HCT116 (cell line): ENCODE data around the gene CYBB. TPM values are rescaled to one million over a fixed set of nuclear protein-coding genes. Genes with fewer than 3 reads are reported as not detected.

Experiments used
- ATAC-seq: fragments of 200-7000 bp; cut with Tn5 transposase; 2 replicates; pipeline ENCODE4 v1.9.1; 2020; ENCODE audit warnings: mild to moderate bottlenecking, moderate library complexity
- BruUV-seq: library from RNA; stranded (reverse); fragments of 400-500 nt; replicated peaks from 2 replicates; lab custom pipeline; 2021; lab: Mats Ljungman, UMichigan
- CTCF ChIA-PET: fragments of 300-600 bp; sonication (Branson Sonifier 250); formaldehyde crosslinking; loops from one replicate; lab custom pipeline; 2021; ENCODE audit warnings: antibody characterized with exemption; lab: Charles Lee
- POLR2A ChIA-PET: fragments of 300-600, 350-600 bp; sonication (Branson Sonifier 250); formaldehyde crosslinking; loops from one replicate; lab custom pipeline; 2021; ENCODE audit warnings: antibody characterized with exemption; lab: Charles Lee
- RAD21 ChIA-PET, 2 experiments: fragments of 300-600 bp; sonication (Branson Sonifier 250); formaldehyde crosslinking; loops; one replicate each; lab custom pipeline; 2023; ENCODE audit warnings: low total read pairs in 2 of 2; ENCODE audit not compliant: uncharacterized antibody in 2 of 2, unreplicated experiment in 2 of 2, low non-redundant PET in 1 of 2; lab: Charles Lee
- DNase-seq: peaks from one replicate; pipeline ENCODE4 v3.0.0-alpha.2; 2010; ENCODE audit warnings: low read depth, low spot score
- H2AFZ ChIP-seq: fragments of 200-600 bp; shearing (Covaris generic), sonication (generic); 2 replicates; pipeline ENCODE4 v1.6.1; 2017; ENCODE audit warnings: low read depth, mixed run types, mixed read lengths, antibody characterized with exemption, low read length; ENCODE audit not compliant: poor library complexity, severe bottlenecking
- H3K27ac ChIP-seq: 2 replicates; pipeline ENCODE4 v1.5.1; 2012; ENCODE audit warnings: low read depth, low read length
- H3K27me3 ChIP-seq: fragments of 200-600 bp; sonication (generic); 2 replicates; pipeline ENCODE4 v1.6.1; 2016; ENCODE audit warnings: mixed run types, low read length, mixed read lengths; ENCODE audit not compliant: insufficient read depth
- H3K36me3 ChIP-seq, 2 experiments: fragments of 200-500 bp in 1 of 2; fragments of 200-600 bp in 1 of 2; sonication (Bioruptor generic) in 1 of 2; sonication (generic) in 1 of 2; 2 replicates each; pipeline versions ENCODE4 v1.5.1 to v1.6.1; 2014 to 2016; ENCODE audit warnings: low read length in 2 of 2, inconsistent platforms in 1 of 2, mixed read lengths in 1 of 2, mixed run types in 1 of 2; ENCODE audit not compliant: insufficient read depth in 2 of 2, control insufficient read depth in 1 of 2
- H3K4me1 ChIP-seq, 2 experiments: fragments of 200-600 bp in 1 of 2; sonication (generic) in 1 of 2; 2 replicates each; pipeline versions ENCODE4 v1.5.1 to v1.6.1; 2012 to 2017; ENCODE audit warnings: low read length in 2 of 2, inconsistent platforms in 1 of 2, mild to moderate bottlenecking in 1 of 2, mixed read lengths in 1 of 2, mixed run types in 1 of 2, moderate library complexity in 1 of 2; ENCODE audit not compliant: insufficient read depth in 2 of 2, control insufficient read depth in 1 of 2
- H3K4me2 ChIP-seq: fragments of 200-600 bp; sonication (generic); 2 replicates; pipeline ENCODE4 v1.6.1; 2017; ENCODE audit warnings: mixed run types, low read length, mixed read lengths
- H3K4me3 ChIP-seq, 2 experiments: fragments of 200-600 bp in 1 of 2; sonication (generic) in 1 of 2; replicated peaks in 1 of 2; 2 replicates each; pipeline ENCODE4 v1.5.1; 2011 to 2016; ENCODE audit warnings: low read length in 2 of 2, control low read depth in 1 of 2, low read depth in 1 of 2, mild to moderate bottlenecking in 1 of 2, mixed read lengths in 1 of 2, mixed run types in 1 of 2
- H3K79me2 ChIP-seq: fragments of 200-600 bp; sonication (generic); 2 replicates; pipeline ENCODE4 v1.6.1; 2017; ENCODE audit warnings: mild to moderate bottlenecking, mixed run types, low read length, moderate library complexity, mixed read lengths; ENCODE audit not compliant: insufficient read depth
- H3K9ac ChIP-seq: fragments of 200-600 bp; sonication (generic); 2 replicates; pipeline ENCODE4 v1.6.1; 2016; ENCODE audit warnings: low read length, mixed read lengths
- H3K9me2 ChIP-seq: fragments of 200-600 bp; sonication (generic), shearing (Covaris generic); 2 replicates; pipeline ENCODE4 v1.6.1; 2017; ENCODE audit warnings: mixed run types, mild to moderate bottlenecking, moderate library complexity; ENCODE audit not compliant: insufficient read depth
- H3K9me3 ChIP-seq, 2 experiments: fragments of 200-500 bp in 1 of 2; fragments of 200-600 bp in 1 of 2; sonication (Bioruptor generic) in 1 of 2; sonication (generic) in 1 of 2; 2 replicates each; pipeline ENCODE4 v1.6.1; 2014 to 2017; ENCODE audit warnings: low read length in 2 of 2, mixed read lengths in 2 of 2, inconsistent platforms in 1 of 2, low read depth in 1 of 2, mild to moderate bottlenecking in 1 of 2, mixed run types in 1 of 2, moderate library complexity in 1 of 2; ENCODE audit not compliant: control insufficient read depth in 1 of 2, insufficient read depth in 1 of 2
- H4K20me1 ChIP-seq: fragments of 200-600 bp; sonication (generic), shearing (Covaris generic); 2 replicates; pipeline ENCODE4 v1.6.1; 2017; ENCODE audit warnings: mixed run types, mild to moderate bottlenecking, moderate library complexity; ENCODE audit not compliant: insufficient read depth
- CBX3 ChIP-seq: IDR thresholded peaks from 2 replicates; pipeline ENCODE4 v1.6.1; 2012; ENCODE audit warnings: low read depth
- CEBPB ChIP-seq: IDR thresholded peaks from 2 replicates; pipeline ENCODE4 v1.6.1; 2012; ENCODE audit warnings: low read depth
- EGR1 ChIP-seq: IDR thresholded peaks from 2 replicates; pipeline ENCODE4 v1.6.1; 2012; ENCODE audit warnings: low read depth
- EZH2 ChIP-seq: fragments of 200-600 bp; sonication (generic); IDR thresholded peaks from 2 replicates; pipeline ENCODE4 v1.6.1; 2017; ENCODE audit warnings: antibody characterized with exemption, mixed run types
- FOSL1 ChIP-seq: IDR thresholded peaks from 2 replicates; pipeline ENCODE4 v1.6.1; 2012; ENCODE audit warnings: low read depth
- JUND ChIP-seq: IDR thresholded peaks from 2 replicates; pipeline ENCODE4 v1.6.1; 2012
- POLR2A ChIP-seq: IDR thresholded peaks from 2 replicates; pipeline ENCODE4 v1.7.0; 2011; ENCODE audit warnings: borderline replicate concordance; ENCODE audit not compliant: insufficient read depth, insufficient read length; ENCODE audit errors: extremely low read depth
- POLR2AphosphoS5 ChIP-seq: IDR thresholded peaks from 2 replicates; pipeline ENCODE4 v1.6.1; 2011; ENCODE audit warnings: mild to moderate bottlenecking, low read depth, low read length, moderate library complexity
- RAD21 ChIP-seq: IDR thresholded peaks from 2 replicates; pipeline ENCODE4 v1.6.1; 2012; ENCODE audit warnings: low read depth, mild to moderate bottlenecking
- SIN3A ChIP-seq: IDR thresholded peaks from 2 replicates; pipeline ENCODE4 v1.6.1; 2012; ENCODE audit warnings: low read depth
- SRF ChIP-seq: IDR thresholded peaks from 2 replicates; pipeline ENCODE4 v1.6.1; 2012; ENCODE audit warnings: low read depth
- YY1 ChIP-seq: IDR thresholded peaks from 2 replicates; pipeline ENCODE4 v1.6.1; 2011; ENCODE audit warnings: low read length, low read depth, moderate library complexity, mild to moderate bottlenecking; ENCODE audit not compliant: insufficient replicate concordance; ENCODE audit errors: extremely low read depth
- ZNF274 ChIP-seq: fragments of 200-500 bp; sonication (Bioruptor generic); IDR thresholded peaks from 2 replicates; pipeline ENCODE4 v1.6.1; 2014; ENCODE audit warnings: mild to moderate bottlenecking, low read depth, low read length, inconsistent platforms
- intact Hi-C: fragments of 100-400 bp; cut with micrococcal nuclease; formaldehyde crosslinking; loops from 2 replicates; pipeline ENCODE4 v1.10.0; 2022
- total RNA-seq: library from RNA; stranded (reverse); gene quantifications from one replicate; pipeline ENCODE4 v1.2.1, GENCODE V29; 2021; ENCODE audit not compliant: unreplicated experiment
- TF ChIP-seq, protein P1 (sequence below): IDR thresholded peaks from 2 replicates; pipeline ENCODE4 v1.6.1; 2012
- TF ChIP-seq, protein P2 (sequence below), 3 experiments: fragments of 200-600 bp in 1 of 3; sonication (generic) in 1 of 3; IDR thresholded peaks in 2 of 3; conservative IDR thresholded peaks in 1 of 3; 2 replicates each; pipeline ENCODE4 v1.5.1; 2012 to 2017; ENCODE audit warnings: low read depth in 2 of 3, low read length in 2 of 3, antibody characterized with exemption in 1 of 3, borderline replicate concordance in 1 of 3, control low read depth in 1 of 3, mild to moderate bottlenecking in 1 of 3, mixed read lengths in 1 of 3, mixed run types in 1 of 3, moderate library complexity in 1 of 3; ENCODE audit not compliant: insufficient read depth in 1 of 3
- TF ChIP-seq, protein P3 (sequence below): IDR thresholded peaks from 2 replicates; pipeline ENCODE4 v1.6.1; 2012; ENCODE audit warnings: low read depth
- TF ChIP-seq, protein P4 (sequence below): IDR thresholded peaks from 2 replicates; pipeline ENCODE4 v1.6.1; 2011; ENCODE audit warnings: mild to moderate bottlenecking, low read length, moderate library complexity; ENCODE audit not compliant: insufficient replicate concordance; ENCODE audit errors: extremely low read depth

Gene CYBB
- total RNA-seq, 1 experiment from 2014 or later: 0.59 TPM

DNA sequence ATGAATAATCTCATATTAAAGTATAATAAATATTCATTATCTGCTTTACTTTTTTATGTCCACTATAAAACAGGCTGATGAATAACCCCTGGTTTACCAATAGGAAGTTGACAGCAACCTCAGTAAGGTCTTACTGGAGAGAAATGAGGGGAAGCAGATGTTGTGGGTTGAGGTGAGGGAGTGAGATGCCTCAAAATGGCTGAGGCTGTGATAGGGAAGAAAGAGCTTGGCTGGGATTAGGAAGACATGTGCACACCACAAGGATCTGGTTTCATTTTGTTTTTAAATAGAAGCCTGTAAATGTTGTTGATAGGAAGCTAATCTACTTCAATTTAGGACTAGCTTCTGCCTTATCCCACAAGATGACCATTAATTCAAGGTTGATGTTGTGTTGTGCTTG is 14.4 kb upstream of the CYBB start:
- Histone ChIP-seq H3K4me2 (no peak overlapping the region), H3K9ac (no peak overlapping the region), H3K9me3 (no peaks in the 10 kb centered on the region), H3K79me2 (no peaks in the 10 kb centered on the region), H3K27ac (no peak overlapping the region), H3K4me1 (no peaks in the 10 kb centered on the region), H3K9me2 (no peaks in the 10 kb centered on the region), H4K20me1 (no peaks in the 10 kb centered on the region), H3K36me3 (no peaks in the 10 kb centered on the region), H3K27me3 (no peaks in the 10 kb centered on the region), H3K4me3 (no peak overlapping the region), H2AFZ (no peak overlapping the region)
- TF ChIP-seq SRF: no peak
- no peak for TF ChIP-seq FOSL1
- no peak for TF ChIP-seq JUND
- TF ChIP-seq SIN3A: no peak
- no peak for TF ChIP-seq ZNF274
- TF ChIP-seq CBX3: no peak
- TF ChIP-seq POLR2AphosphoS5: no peak
- no peak for TF ChIP-seq POLR2A
- no peak for TF ChIP-seq EZH2
- TF ChIP-seq, protein P1, sequence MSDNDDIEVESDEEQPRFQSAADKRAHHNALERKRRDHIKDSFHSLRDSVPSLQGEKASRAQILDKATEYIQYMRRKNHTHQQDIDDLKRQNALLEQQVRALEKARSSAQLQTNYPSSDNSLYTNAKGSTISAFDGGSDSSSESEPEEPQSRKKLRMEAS: no peak
- TF ChIP-seq, protein P2, sequence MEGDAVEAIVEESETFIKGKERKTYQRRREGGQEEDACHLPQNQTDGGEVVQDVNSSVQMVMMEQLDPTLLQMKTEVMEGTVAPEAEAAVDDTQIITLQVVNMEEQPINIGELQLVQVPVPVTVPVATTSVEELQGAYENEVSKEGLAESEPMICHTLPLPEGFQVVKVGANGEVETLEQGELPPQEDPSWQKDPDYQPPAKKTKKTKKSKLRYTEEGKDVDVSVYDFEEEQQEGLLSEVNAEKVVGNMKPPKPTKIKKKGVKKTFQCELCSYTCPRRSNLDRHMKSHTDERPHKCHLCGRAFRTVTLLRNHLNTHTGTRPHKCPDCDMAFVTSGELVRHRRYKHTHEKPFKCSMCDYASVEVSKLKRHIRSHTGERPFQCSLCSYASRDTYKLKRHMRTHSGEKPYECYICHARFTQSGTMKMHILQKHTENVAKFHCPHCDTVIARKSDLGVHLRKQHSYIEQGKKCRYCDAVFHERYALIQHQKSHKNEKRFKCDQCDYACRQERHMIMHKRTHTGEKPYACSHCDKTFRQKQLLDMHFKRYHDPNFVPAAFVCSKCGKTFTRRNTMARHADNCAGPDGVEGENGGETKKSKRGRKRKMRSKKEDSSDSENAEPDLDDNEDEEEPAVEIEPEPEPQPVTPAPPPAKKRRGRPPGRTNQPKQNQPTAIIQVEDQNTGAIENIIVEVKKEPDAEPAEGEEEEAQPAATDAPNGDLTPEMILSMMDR (IDR thresholded peaks at IDR 0.05 in 2 of 3, conservative IDR thresholded peaks at IDR 0.05 in 1 of 3; ENCODE audit: borderline replicate concordance in 1 of 3, insufficient read depth in 1 of 3, low read depth in 2 of 3, low read length in 2 of 3): no peak
- no peak for TF ChIP-seq CEBPB
- TF ChIP-seq, protein P3, sequence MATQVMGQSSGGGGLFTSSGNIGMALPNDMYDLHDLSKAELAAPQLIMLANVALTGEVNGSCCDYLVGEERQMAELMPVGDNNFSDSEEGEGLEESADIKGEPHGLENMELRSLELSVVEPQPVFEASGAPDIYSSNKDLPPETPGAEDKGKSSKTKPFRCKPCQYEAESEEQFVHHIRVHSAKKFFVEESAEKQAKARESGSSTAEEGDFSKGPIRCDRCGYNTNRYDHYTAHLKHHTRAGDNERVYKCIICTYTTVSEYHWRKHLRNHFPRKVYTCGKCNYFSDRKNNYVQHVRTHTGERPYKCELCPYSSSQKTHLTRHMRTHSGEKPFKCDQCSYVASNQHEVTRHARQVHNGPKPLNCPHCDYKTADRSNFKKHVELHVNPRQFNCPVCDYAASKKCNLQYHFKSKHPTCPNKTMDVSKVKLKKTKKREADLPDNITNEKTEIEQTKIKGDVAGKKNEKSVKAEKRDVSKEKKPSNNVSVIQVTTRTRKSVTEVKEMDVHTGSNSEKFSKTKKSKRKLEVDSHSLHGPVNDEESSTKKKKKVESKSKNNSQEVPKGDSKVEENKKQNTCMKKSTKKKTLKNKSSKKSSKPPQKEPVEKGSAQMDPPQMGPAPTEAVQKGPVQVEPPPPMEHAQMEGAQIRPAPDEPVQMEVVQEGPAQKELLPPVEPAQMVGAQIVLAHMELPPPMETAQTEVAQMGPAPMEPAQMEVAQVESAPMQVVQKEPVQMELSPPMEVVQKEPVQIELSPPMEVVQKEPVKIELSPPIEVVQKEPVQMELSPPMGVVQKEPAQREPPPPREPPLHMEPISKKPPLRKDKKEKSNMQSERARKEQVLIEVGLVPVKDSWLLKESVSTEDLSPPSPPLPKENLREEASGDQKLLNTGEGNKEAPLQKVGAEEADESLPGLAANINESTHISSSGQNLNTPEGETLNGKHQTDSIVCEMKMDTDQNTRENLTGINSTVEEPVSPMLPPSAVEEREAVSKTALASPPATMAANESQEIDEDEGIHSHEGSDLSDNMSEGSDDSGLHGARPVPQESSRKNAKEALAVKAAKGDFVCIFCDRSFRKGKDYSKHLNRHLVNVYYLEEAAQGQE: no peak
- no peak for TF ChIP-seq YY1
- no peak for TF ChIP-seq EGR1
- TF ChIP-seq, protein P4, sequence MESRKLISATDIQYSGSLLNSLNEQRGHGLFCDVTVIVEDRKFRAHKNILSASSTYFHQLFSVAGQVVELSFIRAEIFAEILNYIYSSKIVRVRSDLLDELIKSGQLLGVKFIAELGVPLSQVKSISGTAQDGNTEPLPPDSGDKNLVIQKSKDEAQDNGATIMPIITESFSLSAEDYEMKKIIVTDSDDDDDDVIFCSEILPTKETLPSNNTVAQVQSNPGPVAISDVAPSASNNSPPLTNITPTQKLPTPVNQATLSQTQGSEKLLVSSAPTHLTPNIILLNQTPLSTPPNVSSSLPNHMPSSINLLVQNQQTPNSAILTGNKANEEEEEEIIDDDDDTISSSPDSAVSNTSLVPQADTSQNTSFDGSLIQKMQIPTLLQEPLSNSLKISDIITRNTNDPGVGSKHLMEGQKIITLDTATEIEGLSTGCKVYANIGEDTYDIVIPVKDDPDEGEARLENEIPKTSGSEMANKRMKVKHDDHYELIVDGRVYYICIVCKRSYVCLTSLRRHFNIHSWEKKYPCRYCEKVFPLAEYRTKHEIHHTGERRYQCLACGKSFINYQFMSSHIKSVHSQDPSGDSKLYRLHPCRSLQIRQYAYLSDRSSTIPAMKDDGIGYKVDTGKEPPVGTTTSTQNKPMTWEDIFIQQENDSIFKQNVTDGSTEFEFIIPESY: no peak
- TF ChIP-seq RAD21: no peak
- POLR2A ChIA-PET: no interaction called here
- DNase-seq (no peak), ATAC-seq (no peak)
- RAD21 ChIA-PET: no interaction called here
- intact Hi-C loops: no loop called here
- CTCF ChIA-PET: no interaction called here
- no TSS peak for BruUV-seq
